HG02763 (cell line): ENCODE measurements around the gene GNB1L.

Source experiments
- ATAC-seq: cut with Tn5 transposase; IDR thresholded peaks from one replicate; pipeline ENCODE4 v1.9.1; 2021; ENCODE audit warnings: mild to moderate bottlenecking, moderate library complexity; ENCODE audit not compliant: unreplicated experiment

GNB1L gene

GRCh38 chr22:19876941-19877625 lies 22.4 kb upstream of the GNB1L start:
- ATAC-seq = no peak

GRCh38 chr22:19876314-19876940 lies 21.8 kb upstream of the GNB1L start:
- ATAC-seq = no peak

- no peak for ATAC-seq
Measured at GRCh38 chr22:19875531-19876313, 21.0 kb upstream of the GNB1L start.

- ATAC-seq = no peak
Measured at GRCh38 chr22:19875061-19875530, 20.4 kb upstream of the GNB1L start.

GRCh38 chr22:19874307-19875060 lies 19.8 kb upstream of the GNB1L start:
- ATAC-seq = no peak

GRCh38 chr22:19873960-19874306 lies 19.3 kb upstream of the GNB1L start:
- no peak for ATAC-seq

GRCh38 chr22:19873138-19873959 lies 18.7 kb upstream of the GNB1L start:
- no peak for ATAC-seq

- ATAC-seq = no peak
Measured at GRCh38 chr22:19872779-19873137, 18.1 kb upstream of the GNB1L start.

- no peak for ATAC-seq
Measured at GRCh38 chr22:19871845-19872778, 17.4 kb upstream of the GNB1L start.

GRCh38 chr22:19871023-19871844 lies 16.6 kb upstream of the GNB1L start:
- no peak for ATAC-seq

GRCh38 chr22:19870153-19871022 lies 15.7 kb upstream of the GNB1L start:
- ATAC-seq = no peak

- no peak for ATAC-seq
Measured at GRCh38 chr22:19869497-19870152, 15.0 kb upstream of the GNB1L start.

- no peak for ATAC-seq
Measured at GRCh38 chr22:19868773-19869471, 14.2 kb upstream of the GNB1L start.

- no peak for ATAC-seq
Measured at GRCh38 chr22:19868333-19868732, 13.7 kb upstream of the GNB1L start.

GRCh38 chr22:19867617-19868016 lies 12.9 kb upstream of the GNB1L start:
- no peak for ATAC-seq

GRCh38 chr22:19866665-19867009 lies 12.0 kb upstream of the GNB1L start:
- no peak for ATAC-seq
